Cerebellar nuclear complex (tissue), 1 donor: ENCODE results near the gene TMEFF1.

Source experiments
- DNase-seq, 2 experiments: peaks; one replicate each; lab custom pipeline; 2025; lab: John Stamatoyannopoulos, UW

Gene TMEFF1

DNA sequence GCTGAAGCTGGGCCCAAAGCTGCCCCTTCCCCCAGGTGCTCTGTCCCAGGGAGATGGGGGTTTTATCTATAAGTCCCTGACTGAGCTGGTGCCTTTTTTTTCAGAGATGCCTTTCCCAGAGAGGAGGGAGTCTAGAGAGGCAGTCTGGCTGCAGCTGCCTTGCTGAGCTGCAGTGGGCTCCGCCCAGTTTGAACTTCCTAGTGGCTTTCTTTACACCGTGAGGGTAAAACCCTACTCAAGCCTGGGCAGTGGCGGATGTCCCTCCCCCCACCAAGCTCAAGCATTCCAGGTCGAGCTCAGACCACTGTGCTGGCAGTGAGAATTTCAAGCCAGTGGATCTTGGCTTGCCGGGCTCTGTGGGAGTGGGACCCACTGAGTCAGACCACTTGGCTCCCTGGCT is 146.2 kb downstream of the TMEFF1 start:
- DNase-seq, result no peak

DNA sequence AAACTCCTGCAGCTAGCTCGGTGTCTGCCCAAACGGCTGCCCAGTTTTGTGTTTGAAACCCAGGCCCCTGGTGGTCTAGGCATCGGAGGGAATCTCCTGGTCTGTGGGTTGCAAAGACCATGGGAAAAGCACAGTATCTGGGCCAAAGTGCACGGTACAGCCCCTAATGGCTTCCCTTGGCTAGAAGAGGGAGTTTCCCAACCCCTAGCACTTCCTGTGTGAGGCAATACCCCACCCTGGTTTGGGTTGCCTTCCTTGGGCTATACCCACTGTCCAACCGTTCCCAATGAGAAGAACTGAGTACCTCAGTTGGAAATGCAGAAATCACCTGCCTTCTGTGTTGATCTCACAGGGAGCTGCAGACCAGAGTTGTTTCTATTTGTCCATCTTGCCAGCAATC is 146.7 kb downstream of the TMEFF1 start:
- DNase-seq, result no peak

DNA sequence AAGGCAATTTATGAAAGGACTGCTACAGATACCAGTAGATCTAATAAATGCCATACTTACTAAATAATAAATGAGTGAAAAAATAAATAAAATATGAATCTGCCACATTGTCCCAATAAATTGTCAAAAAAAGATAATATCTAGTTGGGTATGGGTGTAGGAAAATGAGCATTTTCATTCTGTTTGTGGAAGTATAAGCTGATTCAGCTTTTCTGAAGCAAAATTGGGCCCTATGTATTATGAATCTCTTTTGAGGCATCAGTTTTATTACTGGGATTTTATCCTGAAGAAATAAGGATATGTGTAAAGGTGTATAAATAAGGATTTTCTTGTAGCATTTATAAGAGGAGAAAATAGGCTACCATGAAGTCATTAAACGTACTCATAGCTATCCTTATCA is 151.0 kb downstream of the TMEFF1 start:
- DNase-seq, result no peak

DNA sequence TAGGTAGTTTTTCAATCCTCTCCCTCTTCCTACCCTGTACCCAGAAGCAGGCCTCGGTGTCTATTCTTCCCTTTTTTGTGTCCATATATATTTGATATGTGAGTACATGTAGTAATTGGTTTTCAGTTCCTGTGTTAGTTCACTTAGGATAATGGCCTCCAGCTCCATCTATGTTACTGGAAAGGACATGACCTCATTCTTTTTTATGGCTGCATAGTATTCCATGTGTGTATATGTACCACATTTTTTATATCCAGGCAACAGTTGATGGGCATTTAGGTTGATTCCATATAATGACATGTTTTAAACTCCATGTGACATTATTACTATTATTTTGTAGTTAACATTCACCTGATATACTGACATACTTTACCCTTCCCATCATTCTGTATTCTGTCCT is 154.0 kb downstream of the TMEFF1 start:
- no peak for DNase-seq
